HG03064 (cell line): ENCODE results near the gene CCDC186.

ENCODE experiments used
- ATAC-seq: cut with Tn5 transposase; IDR thresholded peaks from one replicate; pipeline ENCODE4 v1.9.1; 2021; ENCODE audit warnings: low read depth; ENCODE audit not compliant: unreplicated experiment

The CCDC186 gene

DNA sequence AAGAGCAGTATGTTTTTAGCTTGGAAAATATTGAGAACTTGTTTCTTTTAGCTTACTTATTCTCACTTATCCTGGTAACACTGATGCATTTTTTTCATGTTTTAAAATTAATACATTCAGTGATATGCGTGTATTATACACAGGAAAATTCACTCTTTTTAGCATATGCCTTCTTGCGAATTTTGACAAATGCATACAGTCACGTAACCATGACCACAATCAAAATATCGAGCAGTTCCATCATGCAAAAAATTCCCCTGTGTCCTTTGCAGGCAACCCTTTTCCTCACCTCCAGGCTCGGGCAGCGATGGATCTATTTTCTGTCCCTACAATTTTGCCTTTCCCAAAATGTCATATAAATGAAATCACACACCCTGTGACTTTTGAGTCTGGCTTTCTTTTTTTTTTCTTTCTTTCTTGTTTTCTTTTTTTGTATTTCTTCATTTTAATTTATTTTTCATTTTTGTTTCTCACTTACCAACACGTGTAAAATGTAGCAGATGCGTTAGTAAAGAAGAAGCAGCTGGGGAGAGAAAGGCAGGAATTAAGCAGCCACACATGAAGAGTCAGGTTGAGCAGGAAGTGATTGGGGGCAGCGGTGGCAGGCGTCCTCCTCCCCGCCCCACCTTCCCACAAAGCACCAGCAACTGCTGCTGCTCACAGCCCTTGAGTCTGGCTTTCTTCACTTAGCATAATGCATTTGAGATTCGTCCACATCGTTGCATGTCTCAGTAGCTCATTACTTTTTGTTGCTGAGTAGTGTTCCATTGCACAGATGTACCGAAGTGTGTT, 100.4 kb downstream of the CCDC186 start:
- ATAC-seq: peak; percentile 68

DNA sequence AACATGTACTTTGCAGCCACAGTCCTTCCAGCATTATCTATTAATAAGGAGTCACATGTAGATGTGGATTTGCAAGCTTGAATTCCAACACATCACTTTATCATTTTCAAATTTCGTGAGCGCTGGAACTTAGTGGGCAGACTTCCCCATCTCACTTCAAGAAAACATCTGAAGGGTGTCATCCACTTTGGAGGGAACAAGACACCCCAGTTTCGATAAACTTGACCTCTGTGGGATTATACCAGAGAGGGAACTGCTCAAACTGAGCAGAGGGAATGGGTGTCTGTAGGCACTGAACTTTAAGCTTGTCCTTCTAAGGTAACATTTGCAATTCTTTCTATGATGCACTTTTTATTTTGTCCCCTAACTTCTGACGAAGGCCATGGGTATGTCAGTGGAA, 102.8 kb downstream of the CCDC186 start:
- ATAC-seq: no peak
